PC-9 (cell line): ENCODE results near the gene USP9Y. TPM values are rescaled to one million over a fixed set of nuclear protein-coding genes. Genes with fewer than 3 reads are reported as not detected.

Source experiments
- BruUV-seq: library from RNA; stranded (reverse); fragments of 400-500 nt; replicated peaks from 2 replicates; lab custom pipeline; 2021; lab: Mats Ljungman, UMichigan
- CTCF ChIA-PET: fragments of 300-600 bp; sonication (Branson Sonifier 250); formaldehyde crosslinking; loops from one replicate; lab custom pipeline; 2022; ENCODE audit warnings: antibody characterized with exemption; lab: Charles Lee
- POLR2A ChIA-PET: fragments of 300-600 bp; sonication (Branson Sonifier 250); formaldehyde crosslinking; loops from one replicate; lab custom pipeline; 2022; ENCODE audit warnings: antibody characterized with exemption; ENCODE audit not compliant: unreplicated experiment; lab: Charles Lee
- DNase-seq, 2 experiments: peaks; one replicate each; pipeline versions ENCODE4 v3.0.0 to v3.0.0-alpha.2; 2015 to 2022; ENCODE audit warnings: mixed read lengths in 1 of 2
- H2AFZ ChIP-seq: fragments of 200-600 bp; sonication (generic); 2 replicates; pipeline ENCODE4 v1.8.1; 2017; ENCODE audit warnings: antibody characterized with exemption
- H3F3A ChIP-seq: fragments of 200-600 bp; sonication (generic); 2 replicates; pipeline ENCODE4 v1.8.1; 2017; ENCODE audit warnings: antibody characterized with exemption, mild to moderate bottlenecking, low read depth; ENCODE audit not compliant: insufficient read depth
- H3K27ac ChIP-seq: fragments of 200-600 bp; sonication (generic); 2 replicates; pipeline ENCODE4 v1.6.1; 2016; ENCODE audit warnings: mixed run types
- H3K27me3 ChIP-seq: fragments of 200-600 bp; sonication (generic); 2 replicates; pipeline ENCODE4 v1.6.1; 2016; ENCODE audit warnings: low read depth, mixed run types; ENCODE audit not compliant: insufficient read depth
- H3K36me3 ChIP-seq: fragments of 200-600 bp; sonication (generic); 2 replicates; pipeline ENCODE4 v1.6.1; 2016; ENCODE audit warnings: low read depth, mixed run types
- H3K4me1 ChIP-seq: fragments of 200-600 bp; sonication (generic); replicated peaks from 2 replicates; pipeline ENCODE4 v1.6.1; 2016; ENCODE audit warnings: mixed run types; ENCODE audit not compliant: insufficient read depth
- H3K4me2 ChIP-seq: fragments of 200-600 bp; sonication (generic); 2 replicates; pipeline ENCODE4 v1.6.1; 2017; ENCODE audit warnings: mixed run types
- H3K4me3 ChIP-seq: fragments of 200-600 bp; sonication (generic); 2 replicates; pipeline ENCODE4 v1.6.1; 2016; ENCODE audit warnings: mixed run types
- H3K79me2 ChIP-seq: fragments of 200-600 bp; sonication (generic); 2 replicates; pipeline ENCODE4 v1.6.1; 2017; ENCODE audit warnings: low read depth, mixed run types
- H3K9me2 ChIP-seq: fragments of 200-600 bp; sonication (generic); 2 replicates; pipeline ENCODE4 v1.8.1; 2017; ENCODE audit warnings: mild to moderate bottlenecking; ENCODE audit not compliant: insufficient read depth
- H3K9me3 ChIP-seq: fragments of 200-600 bp; sonication (generic); 2 replicates; pipeline ENCODE4 v1.8.1; 2016; ENCODE audit warnings: low read depth; ENCODE audit not compliant: insufficient read depth
- H4K20me1 ChIP-seq: fragments of 200-600 bp; sonication (generic); 2 replicates; pipeline ENCODE4 v1.8.1; 2017; ENCODE audit not compliant: insufficient read depth
- EZH2 ChIP-seq: fragments of 200-600 bp; sonication (generic); IDR thresholded peaks from 2 replicates; pipeline ENCODE4 v1.8.0; 2017; ENCODE audit warnings: antibody characterized with exemption, low read depth
- intact Hi-C: fragments of 100-400 bp; cut with micrococcal nuclease; formaldehyde crosslinking; loops from one replicate; pipeline ENCODE4 v1.10.0; 2022; ENCODE audit not compliant: unreplicated experiment
- total RNA-seq: library from RNA; stranded (reverse); gene quantifications from 2 replicates; pipeline ENCODE4 v1.2.3, GENCODE V29; 2021
- TF ChIP-seq, protein P1 (sequence below): fragments of 200-600 bp; sonication (generic); conservative IDR thresholded peaks from 2 replicates; pipeline ENCODE4 v1.6.1; 2017; ENCODE audit warnings: mixed run types, antibody characterized with exemption, mild to moderate bottlenecking, moderate library complexity

USP9Y gene
- total RNA-seq, 1 experiment from 2014 or later: not detected

GRCh38 chrY:12756021-12756420 lies 55.0 kb downstream of the USP9Y start:
- Histone ChIP-seq H4K20me1 (no peaks in the 10 kb centered on the region), H3K4me1 (no peaks in the 10 kb centered on the region), H3K9me2 (no peaks in the 10 kb centered on the region), H3K4me3 (no peak overlapping the region), H3K27ac (no peak overlapping the region), H3K27me3 (no peaks in the 10 kb centered on the region), H3K79me2 (no peaks in the 10 kb centered on the region), H3K36me3 (no peaks in the 10 kb centered on the region), H2AFZ (no peak overlapping the region), H3K9me3 (no peaks in the 10 kb centered on the region), H3F3A (no peaks in the 10 kb centered on the region), H3K4me2 (no peak overlapping the region)
- no TSS peak for BruUV-seq
- POLR2A ChIA-PET: no interaction called here
- CTCF ChIA-PET: no interaction called here
- intact Hi-C loops: no loop called here
- TF ChIP-seq, protein P1, sequence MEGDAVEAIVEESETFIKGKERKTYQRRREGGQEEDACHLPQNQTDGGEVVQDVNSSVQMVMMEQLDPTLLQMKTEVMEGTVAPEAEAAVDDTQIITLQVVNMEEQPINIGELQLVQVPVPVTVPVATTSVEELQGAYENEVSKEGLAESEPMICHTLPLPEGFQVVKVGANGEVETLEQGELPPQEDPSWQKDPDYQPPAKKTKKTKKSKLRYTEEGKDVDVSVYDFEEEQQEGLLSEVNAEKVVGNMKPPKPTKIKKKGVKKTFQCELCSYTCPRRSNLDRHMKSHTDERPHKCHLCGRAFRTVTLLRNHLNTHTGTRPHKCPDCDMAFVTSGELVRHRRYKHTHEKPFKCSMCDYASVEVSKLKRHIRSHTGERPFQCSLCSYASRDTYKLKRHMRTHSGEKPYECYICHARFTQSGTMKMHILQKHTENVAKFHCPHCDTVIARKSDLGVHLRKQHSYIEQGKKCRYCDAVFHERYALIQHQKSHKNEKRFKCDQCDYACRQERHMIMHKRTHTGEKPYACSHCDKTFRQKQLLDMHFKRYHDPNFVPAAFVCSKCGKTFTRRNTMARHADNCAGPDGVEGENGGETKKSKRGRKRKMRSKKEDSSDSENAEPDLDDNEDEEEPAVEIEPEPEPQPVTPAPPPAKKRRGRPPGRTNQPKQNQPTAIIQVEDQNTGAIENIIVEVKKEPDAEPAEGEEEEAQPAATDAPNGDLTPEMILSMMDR: no peak
- TF ChIP-seq EZH2: no peak
- DNase-seq: no peak

GRCh38 chrY:12765976-12766375 lies 64.9 kb downstream of the USP9Y start:
- Histone ChIP-seq H3K4me3 (no peak overlapping the region), H3K9me3 (no peaks in the 10 kb centered on the region), H3K27ac (no peak overlapping the region), H3K79me2 (no peaks in the 10 kb centered on the region), H3F3A (no peaks in the 10 kb centered on the region), H3K27me3 (no peaks in the 10 kb centered on the region), H2AFZ (no peak overlapping the region), H3K4me2 (no peak overlapping the region), H3K4me1 (no peaks in the 10 kb centered on the region), H3K36me3 (no peaks in the 10 kb centered on the region), H3K9me2 (no peaks in the 10 kb centered on the region), H4K20me1 (no peaks in the 10 kb centered on the region)
- TF ChIP-seq EZH2: no peak
- TF ChIP-seq, protein P1: no peak
- CTCF ChIA-PET: no interaction called here
- intact Hi-C loops: no loop called here
- DNase-seq: no peak
- no TSS peak for BruUV-seq
- POLR2A ChIA-PET: no interaction called here

DNA sequence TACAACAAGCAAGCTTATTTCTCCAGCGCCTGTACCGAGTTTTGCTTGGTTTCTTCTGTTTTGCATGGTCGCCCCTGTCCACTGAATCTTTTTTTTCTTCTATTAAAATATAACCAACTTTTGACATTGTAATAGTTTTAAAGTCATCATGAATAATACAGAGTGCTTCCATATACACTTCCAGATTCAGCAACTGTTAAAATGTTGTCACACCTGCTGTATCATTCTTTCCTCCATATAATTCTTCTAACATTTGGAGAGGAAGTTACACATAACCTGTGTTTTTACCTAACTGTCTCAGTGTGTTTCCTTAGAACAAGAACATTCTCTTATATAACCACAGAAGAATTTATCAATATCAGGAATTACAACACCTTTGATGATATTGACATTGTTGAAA lies 83.5 kb downstream of the USP9Y start:
- no peak for DNase-seq
- Histone ChIP-seq H3K36me3 (no peaks in the 10 kb centered on the region), H3K79me2 (no peaks in the 10 kb centered on the region), H3K27ac (no peak overlapping the region), H3K4me1 (no peaks in the 10 kb centered on the region), H3K9me3 (no peaks in the 10 kb centered on the region), H3K9me2 (no peaks in the 10 kb centered on the region), H3F3A (no peaks in the 10 kb centered on the region), H2AFZ (no peak overlapping the region), H3K4me2 (no peak overlapping the region), H3K27me3 (no peaks in the 10 kb centered on the region), H3K4me3 (no peak overlapping the region), H4K20me1 (no peaks in the 10 kb centered on the region)
- TF ChIP-seq, protein P1: no peak
- no peak for TF ChIP-seq EZH2
- intact Hi-C loops: no loop called here
- BruUV-seq: no TSS peak
- POLR2A ChIA-PET: no interaction called here
- CTCF ChIA-PET: no interaction called here
